Stimulated activated naive CD8-positive, alpha-beta T cell treated with anti-CD3 and anti-CD28 coated beads, Interleukin-15, Interleukin-2, amounts not matched to agents 100 ng/mL and 50 ng/mL, for 24 hours (primary cell): Measurements from ENCODE around the gene WWOX.

Experiments
- H3K27ac Mint-ChIP-seq: one replicate; pipeline ENCODE4 v1.8.0; 2021; ENCODE audit warnings: mild to moderate bottlenecking, mixed read lengths
- H3K27me3 Mint-ChIP-seq: one replicate; pipeline ENCODE4 v1.8.0; 2021; ENCODE audit warnings: mixed read lengths
- H3K36me3 Mint-ChIP-seq: one replicate; pipeline ENCODE4 v1.8.0; 2021; ENCODE audit warnings: low read depth, mixed read lengths
- H3K4me1 Mint-ChIP-seq: one replicate; pipeline ENCODE4 v1.8.0; 2021; ENCODE audit warnings: low read depth, mixed read lengths
- H3K4me3 Mint-ChIP-seq: one replicate; pipeline ENCODE4 v1.8.0; 2021; ENCODE audit warnings: mild to moderate bottlenecking, mixed read lengths
- H3K9me3 Mint-ChIP-seq: one replicate; pipeline ENCODE4 v1.8.0; 2021; ENCODE audit warnings: mixed read lengths

Gene WWOX

DNA sequence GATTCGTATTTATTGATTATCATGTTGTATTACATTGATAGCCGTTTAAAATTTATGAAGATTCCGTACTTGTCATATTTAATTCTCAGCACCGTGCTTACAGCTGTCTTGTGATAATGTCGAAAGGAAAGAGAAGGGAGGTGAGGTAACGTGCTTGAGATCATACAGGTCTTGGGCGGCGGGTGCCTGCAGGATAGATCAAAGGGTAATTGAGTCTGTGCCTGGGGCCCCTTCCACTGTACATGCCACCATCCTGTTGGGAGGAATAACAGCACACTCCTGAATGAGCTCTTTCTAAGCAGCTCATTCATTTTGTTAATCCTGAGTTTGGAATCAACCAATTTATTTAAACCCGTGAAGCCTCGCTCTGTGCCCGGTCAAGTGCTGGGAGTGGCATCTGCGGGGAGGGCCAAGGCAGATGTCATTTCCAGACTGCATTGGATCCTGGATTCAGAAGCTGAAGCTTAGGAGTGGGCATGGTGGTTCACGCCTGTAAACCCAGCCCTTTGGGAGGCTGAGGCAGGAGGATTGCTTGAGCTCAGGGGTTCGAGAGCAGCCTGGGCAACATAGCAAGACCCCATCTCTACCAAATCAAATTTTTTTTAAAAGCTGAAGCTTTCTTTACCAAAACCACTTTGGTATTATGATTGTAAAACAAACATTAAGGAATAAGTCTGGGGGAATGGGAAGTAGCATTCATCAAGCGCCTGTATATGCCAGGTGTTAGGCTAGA is 25.8 kb downstream of the WWOX start:
- no peaks in the 10 kb centered on the region for H3K27me3 Mint-ChIP-seq
- H3K9me3 Mint-ChIP-seq = peaks cover 10% of the 10 kb centered on the region
- H3K36me3 Mint-ChIP-seq = peaks cover 14% of the 10 kb centered on the region
- H3K4me1 Mint-ChIP-seq = peaks cover 3% of the 10 kb centered on the region
- no peak overlapping the region for H3K27ac Mint-ChIP-seq
- no peak overlapping the region for H3K4me3 Mint-ChIP-seq

DNA sequence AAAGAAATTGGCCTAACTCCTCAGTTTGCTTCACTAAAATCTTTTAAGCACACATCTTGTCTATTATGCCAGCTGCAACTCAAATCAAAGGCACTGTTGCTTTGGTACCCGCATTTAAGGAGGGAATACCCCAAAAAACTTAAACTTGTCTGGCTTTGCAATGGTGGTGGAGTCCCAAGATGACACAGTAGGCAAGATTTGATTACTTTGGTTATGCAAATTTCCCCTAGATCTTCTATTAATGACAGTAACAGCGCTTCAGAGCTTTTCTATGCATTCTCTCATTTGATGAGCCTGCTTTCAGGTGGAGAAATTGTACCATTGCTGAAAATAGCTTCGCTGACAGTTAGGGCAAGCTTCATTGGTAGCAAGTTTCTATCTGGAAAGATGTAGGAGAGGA is 27.2 kb downstream of the WWOX start:
- no peak overlapping the region for H3K4me3 Mint-ChIP-seq
- no peak overlapping the region for H3K27ac Mint-ChIP-seq
- peaks cover 19% of the 10 kb centered on the region for H3K36me3 Mint-ChIP-seq
- peaks cover 10% of the 10 kb centered on the region for H3K9me3 Mint-ChIP-seq
- peaks cover 3% of the 10 kb centered on the region for H3K4me1 Mint-ChIP-seq
- no peaks in the 10 kb centered on the region for H3K27me3 Mint-ChIP-seq

DNA sequence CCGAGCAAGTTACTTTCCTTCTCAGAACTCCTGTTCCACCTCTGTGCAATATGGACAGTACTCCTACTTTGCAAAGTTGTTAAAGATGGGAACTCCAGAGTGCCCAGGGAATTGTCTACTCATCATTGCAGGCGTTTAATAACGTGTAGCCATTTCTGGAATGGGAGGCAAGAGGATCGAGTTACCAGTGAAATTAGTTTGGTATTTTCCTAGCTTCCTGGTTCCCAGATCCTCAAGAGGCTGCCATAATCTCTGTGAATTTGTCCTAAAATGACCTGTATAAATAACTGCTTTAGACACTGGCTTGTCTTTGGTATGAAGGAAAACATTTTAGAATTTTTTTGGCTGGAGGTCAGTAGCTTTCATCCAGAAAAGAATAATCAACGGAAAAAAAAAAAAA is 27.7 kb downstream of the WWOX start:
- Mint-ChIP-seq H3K4me3 (no peak overlapping the region), H3K4me1 (peaks cover 3% of the 10 kb centered on the region), H3K27ac (no peak overlapping the region), H3K27me3 (no peaks in the 10 kb centered on the region), H3K36me3 (peaks cover 19% of the 10 kb centered on the region), H3K9me3 (peaks cover 10% of the 10 kb centered on the region)

DNA sequence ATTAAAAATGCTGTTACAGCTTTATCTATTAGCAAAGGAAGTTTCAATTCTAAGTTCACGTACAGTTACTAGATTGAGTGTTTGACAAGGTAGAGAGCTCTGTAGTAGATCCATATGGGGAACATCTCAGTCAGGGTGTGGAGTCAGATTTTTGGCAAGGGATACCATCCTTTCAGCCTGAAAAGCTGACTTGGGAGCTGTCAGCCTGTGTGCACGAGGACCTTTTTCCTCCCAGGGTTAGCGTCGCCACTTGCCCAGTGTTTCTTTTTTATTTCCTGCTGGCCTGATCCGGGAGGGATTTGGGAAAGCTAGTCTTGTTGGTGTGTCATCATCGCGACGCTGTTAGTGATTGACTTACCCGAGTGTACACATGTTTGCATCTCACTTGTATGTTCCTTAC is 29.5 kb downstream of the WWOX start:
- no peaks in the 10 kb centered on the region for H3K4me1 Mint-ChIP-seq
- H3K36me3 Mint-ChIP-seq = peaks cover 26% of the 10 kb centered on the region
- peaks cover 10% of the 10 kb centered on the region for H3K9me3 Mint-ChIP-seq
- no peak overlapping the region for H3K27ac Mint-ChIP-seq
- no peak overlapping the region for H3K4me3 Mint-ChIP-seq
- no peaks in the 10 kb centered on the region for H3K27me3 Mint-ChIP-seq

DNA sequence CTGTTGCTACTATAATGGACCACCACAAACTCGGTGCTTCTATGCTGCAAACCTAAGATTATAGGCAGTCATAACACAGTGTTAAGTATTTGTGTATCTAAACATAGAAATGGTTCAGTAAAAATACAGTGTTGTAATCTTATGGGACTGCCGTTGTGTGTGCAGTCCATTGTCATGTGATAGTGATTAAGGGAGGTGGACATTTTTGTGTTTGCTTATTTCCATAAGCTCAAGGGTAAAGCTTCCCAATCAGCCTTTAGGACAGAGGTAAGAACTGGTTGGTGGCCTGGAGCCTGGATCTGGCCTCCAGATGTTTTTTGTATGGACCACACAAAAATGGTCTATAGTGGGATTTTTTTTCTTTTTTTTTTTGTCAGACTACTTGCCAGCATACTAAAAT is 29.9 kb downstream of the WWOX start:
- Mint-ChIP-seq H3K36me3 (peaks cover 26% of the 10 kb centered on the region), H3K27me3 (no peaks in the 10 kb centered on the region), H3K27ac (no peak overlapping the region), H3K4me1 (no peaks in the 10 kb centered on the region), H3K4me3 (no peak overlapping the region), H3K9me3 (peaks cover 10% of the 10 kb centered on the region)

DNA sequence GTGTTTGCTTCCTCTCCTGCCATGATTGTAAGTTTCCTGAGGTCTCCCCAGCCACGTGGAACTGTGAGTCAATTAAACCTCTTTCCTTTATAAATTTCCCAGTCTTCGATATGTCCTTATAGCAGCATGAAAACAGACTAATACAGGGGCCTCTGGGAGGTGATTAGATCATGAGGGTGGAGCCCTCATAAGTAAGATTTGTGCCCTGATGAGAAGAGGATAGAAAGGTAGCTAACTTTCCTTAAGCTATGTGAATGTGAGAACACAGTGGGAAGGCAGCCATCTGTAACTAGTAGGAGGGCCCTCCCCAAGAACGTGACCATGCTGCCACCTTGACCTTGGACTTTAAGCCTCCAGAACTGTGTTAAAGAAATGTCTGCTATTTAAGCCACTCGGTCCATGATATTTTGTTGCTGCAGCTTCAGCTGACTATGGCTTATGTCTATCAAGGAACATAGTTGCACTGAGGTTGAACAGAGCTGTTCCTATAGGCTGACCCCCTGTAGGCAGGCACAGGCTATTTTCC is 30.7 kb downstream of the WWOX start:
- Mint-ChIP-seq H3K4me1 (peaks cover 8% of the 10 kb centered on the region), H3K4me3 (no peak overlapping the region), H3K36me3 (peaks cover 26% of the 10 kb centered on the region), H3K27ac (no peak overlapping the region), H3K9me3 (peaks cover 10% of the 10 kb centered on the region), H3K27me3 (no peaks in the 10 kb centered on the region)

DNA sequence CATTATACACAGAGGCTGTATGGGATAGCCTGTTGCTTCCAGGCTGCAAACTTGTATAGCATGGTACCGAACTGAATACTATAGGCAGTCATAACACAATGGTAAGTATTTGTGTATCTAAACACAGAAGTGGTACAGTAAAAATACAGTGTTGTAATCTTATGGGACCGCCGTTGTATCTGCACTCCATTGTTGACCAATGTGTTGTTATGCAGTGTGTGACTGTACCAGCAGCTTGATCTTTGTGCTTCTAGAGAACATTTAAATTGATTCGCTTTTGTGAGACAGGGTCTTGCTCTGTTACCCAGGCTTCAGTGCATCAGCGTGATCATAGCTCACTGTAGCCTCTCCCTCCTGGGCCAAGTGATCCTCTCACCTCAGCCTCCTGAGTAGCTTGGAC is 31.5 kb downstream of the WWOX start:
- Mint-ChIP-seq H3K4me3 (no peak overlapping the region), H3K27me3 (no peaks in the 10 kb centered on the region), H3K36me3 (peaks cover 26% of the 10 kb centered on the region), H3K4me1 (peaks cover 12% of the 10 kb centered on the region), H3K9me3 (peaks cover 10% of the 10 kb centered on the region), H3K27ac (no peak overlapping the region)

DNA sequence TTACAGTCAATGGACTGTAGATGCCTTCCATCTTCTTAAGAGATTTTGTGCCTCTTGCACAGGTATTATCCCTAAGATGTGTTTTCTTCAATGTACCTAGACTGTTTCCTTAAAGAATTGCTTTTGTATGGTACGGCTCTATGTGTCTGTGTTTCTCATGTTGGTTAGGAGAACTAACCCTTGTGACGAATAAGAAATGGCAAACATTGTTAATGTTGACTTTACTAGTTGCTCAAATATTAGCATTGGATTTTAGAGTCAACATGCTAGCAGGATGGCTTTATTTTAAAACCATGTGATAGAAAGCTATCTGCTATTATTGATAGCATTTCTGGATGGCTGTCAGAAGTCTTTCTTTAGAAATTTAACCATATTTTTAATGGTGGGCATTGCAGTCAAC is 34.5 kb downstream of the WWOX start:
- no peaks in the 10 kb centered on the region for H3K27me3 Mint-ChIP-seq
- no peak overlapping the region for H3K4me3 Mint-ChIP-seq
- peaks cover 12% of the 10 kb centered on the region for H3K4me1 Mint-ChIP-seq
- H3K9me3 Mint-ChIP-seq = peaks cover 10% of the 10 kb centered on the region
- peaks cover 26% of the 10 kb centered on the region for H3K36me3 Mint-ChIP-seq
- H3K27ac Mint-ChIP-seq = no peak overlapping the region

DNA sequence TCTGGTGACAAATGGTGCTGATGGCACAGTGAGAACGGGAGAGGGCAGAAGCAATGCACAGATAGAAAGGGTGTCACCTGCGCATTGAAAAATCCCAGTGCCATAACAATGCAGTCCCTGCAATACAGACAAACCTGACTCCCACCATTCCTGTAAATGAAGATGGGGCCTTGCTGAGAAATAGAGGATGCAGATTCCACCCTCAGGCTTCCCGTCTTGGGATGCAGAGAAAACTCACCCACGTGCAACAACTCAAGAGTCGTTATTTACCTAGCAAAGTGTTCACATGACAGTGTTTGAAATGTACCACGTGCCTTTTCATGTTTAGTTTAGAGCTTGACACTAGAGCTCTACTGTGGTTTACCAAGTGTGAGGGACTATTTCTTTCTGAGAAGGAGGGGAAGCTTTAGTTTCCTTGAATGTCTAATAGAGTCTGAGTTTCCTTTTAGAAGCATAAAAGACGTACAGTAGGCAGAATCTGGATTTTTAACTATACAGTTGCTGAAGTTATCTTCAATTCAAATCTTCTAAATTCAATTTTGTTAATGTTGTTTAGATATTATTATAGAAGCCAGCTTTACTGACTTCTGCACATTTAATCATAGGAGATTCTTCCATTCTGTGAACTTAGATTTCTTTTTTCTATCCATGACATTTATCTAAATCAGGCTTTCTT is 35.6 kb downstream of the WWOX start:
- Mint-ChIP-seq H3K4me3 (no peak overlapping the region), H3K9me3 (peaks cover under 1% of the 10 kb centered on the region), H3K27ac (no peak overlapping the region), H3K36me3 (peaks cover 14% of the 10 kb centered on the region), H3K27me3 (no peaks in the 10 kb centered on the region), H3K4me1 (peaks cover 12% of the 10 kb centered on the region)

DNA sequence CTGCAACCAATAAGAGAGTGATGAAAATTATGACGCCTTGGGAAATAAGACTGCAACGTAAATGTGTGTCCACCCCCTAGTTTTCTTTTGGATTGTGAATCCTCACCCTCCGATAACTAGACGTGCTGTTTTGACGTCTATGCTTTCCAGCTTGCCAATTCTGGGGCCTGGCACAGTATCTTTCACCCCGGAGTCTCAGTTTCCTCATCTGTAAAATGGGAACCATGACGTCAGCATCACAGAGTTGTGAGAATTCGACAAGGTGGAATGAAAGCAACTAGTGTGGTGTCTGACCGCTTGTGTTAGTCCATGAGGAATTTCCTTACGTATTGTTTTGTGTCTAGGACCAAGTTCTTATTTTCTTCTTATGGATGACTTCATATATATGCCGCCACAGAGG is 37.7 kb downstream of the WWOX start:
- Mint-ChIP-seq H3K4me1 (peaks cover 12% of the 10 kb centered on the region), H3K27me3 (no peaks in the 10 kb centered on the region), H3K36me3 (peaks cover 6% of the 10 kb centered on the region), H3K9me3 (no peaks in the 10 kb centered on the region), H3K4me3 (no peak overlapping the region), H3K27ac (no peak overlapping the region)

DNA sequence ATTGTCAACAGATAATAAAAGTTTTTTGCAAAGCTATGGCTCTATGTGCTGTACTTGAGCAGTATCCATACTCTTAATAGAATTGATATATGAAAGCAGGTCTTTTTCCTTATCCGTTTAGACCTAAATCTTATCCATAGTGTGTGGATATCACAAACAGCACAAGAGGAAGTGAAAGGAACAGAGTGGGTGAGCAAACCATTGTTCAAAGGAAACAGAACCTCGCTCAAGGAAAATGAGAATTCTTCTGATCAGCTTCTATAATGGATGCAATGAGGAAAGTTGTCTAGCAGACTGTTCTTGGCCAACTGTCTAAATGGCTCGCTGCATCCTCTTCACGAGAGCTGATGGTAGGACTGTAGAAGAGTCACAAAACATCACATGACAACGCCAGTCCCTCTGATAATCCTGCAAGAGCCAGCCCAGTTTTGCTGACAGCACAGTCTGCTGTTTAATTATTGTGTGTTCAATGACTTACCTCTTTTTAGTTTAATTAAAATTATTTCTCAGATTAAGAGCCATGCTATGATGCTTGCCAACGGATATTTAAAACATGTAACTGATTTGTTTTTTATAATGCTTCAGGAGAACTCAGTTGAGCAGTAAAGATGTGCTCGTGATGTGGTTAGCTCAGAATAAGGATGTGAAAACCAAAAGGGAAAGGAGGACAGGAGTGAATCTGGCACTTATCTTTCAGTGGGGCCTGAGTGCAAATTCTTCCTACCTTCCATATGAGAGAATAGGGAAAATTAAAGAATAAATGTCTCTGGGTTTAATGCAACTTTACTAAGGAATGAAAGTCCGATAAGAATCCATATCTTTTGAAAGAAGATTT is 38.5 kb downstream of the WWOX start:
- no peak overlapping the region for H3K4me3 Mint-ChIP-seq
- H3K27me3 Mint-ChIP-seq = no peaks in the 10 kb centered on the region
- H3K36me3 Mint-ChIP-seq = no peaks in the 10 kb centered on the region
- H3K27ac Mint-ChIP-seq = no peak overlapping the region
- H3K4me1 Mint-ChIP-seq = peaks cover 12% of the 10 kb centered on the region
- no peaks in the 10 kb centered on the region for H3K9me3 Mint-ChIP-seq

DNA sequence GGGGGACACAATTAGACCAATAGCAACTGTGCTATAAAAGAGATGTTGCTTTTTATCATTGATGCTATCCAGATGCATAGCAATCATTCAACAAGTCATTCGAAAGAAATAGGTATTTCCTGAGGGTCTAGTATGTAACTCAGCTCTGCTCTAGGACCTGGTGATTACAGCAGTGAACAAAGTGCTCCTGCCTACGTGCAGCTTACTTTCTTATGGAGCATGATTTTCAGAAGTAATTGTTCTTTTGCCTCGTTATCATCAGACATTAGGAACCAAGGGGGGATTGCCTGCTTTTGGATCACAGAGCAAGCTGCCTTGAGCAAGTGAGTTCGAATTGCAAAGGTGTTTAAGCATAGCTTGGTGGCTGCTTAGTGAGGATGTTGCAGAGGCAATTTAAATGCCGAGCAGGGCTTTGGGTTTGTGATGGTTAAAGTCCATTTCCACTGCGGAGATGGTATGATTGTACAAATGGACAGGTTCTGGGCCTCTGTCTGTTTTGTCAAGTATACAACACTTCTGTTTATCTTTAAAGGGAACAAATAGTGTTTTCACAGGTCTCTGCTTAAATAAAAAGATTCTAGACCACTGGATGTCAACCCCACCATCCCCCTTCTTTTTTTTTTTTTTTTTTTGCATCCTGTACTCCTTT is 41.5 kb downstream of the WWOX start:
- Mint-ChIP-seq H3K4me1 (no peaks in the 10 kb centered on the region), H3K4me3 (no peak overlapping the region), H3K9me3 (no peaks in the 10 kb centered on the region), H3K27me3 (no peaks in the 10 kb centered on the region), H3K27ac (no peak overlapping the region), H3K36me3 (no peaks in the 10 kb centered on the region)

DNA sequence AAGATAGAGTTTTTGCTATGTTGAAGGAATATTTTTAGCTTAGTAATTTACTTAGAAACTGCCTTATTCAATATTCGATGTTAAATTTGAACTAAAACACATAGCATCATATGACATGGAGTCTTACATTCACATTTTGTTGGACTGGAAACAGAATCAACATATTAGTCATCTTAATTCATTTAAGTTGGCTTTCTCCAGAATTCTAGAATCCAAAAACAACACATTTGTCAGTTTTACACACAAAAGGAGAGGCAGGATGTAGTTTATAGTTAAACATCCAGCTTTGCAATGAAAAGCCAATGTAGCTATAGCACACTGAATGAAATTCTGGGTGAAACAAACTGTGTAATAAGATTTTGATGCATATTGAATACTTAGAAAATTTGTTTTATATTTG is 43.3 kb downstream of the WWOX start:
- no peak overlapping the region for H3K27ac Mint-ChIP-seq
- no peaks in the 10 kb centered on the region for H3K9me3 Mint-ChIP-seq
- H3K27me3 Mint-ChIP-seq = no peaks in the 10 kb centered on the region
- no peak overlapping the region for H3K4me3 Mint-ChIP-seq
- H3K36me3 Mint-ChIP-seq = no peaks in the 10 kb centered on the region
- no peaks in the 10 kb centered on the region for H3K4me1 Mint-ChIP-seq

DNA sequence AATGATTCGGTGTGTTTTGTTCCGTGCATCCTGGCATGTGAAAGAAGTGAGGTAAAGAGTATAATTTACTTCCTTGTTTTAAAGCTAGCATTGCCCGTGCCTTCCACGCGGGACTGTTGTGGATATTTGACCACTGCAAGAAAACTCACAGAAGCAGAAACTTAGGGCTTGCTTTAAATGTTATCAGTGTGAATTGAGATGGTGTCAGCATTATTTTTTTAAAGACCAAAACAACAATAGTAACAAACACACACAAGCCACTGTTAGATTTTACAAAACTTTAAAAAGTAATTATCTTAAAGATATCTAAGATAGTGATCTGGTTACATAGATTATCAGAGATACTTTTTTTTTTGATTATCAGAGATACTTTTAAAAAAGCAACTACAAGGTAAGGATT is 47.4 kb downstream of the WWOX start:
- peaks cover 5% of the 10 kb centered on the region for H3K36me3 Mint-ChIP-seq
- H3K4me1 Mint-ChIP-seq = no peaks in the 10 kb centered on the region
- H3K9me3 Mint-ChIP-seq = no peaks in the 10 kb centered on the region
- no peak overlapping the region for H3K27ac Mint-ChIP-seq
- H3K27me3 Mint-ChIP-seq = no peaks in the 10 kb centered on the region
- no peak overlapping the region for H3K4me3 Mint-ChIP-seq
